ENCODE data around the gene PKNOX2. TPM values are rescaled to one million over a fixed set of nuclear protein-coding genes. Genes with fewer than 3 reads are reported as not detected.

PKNOX2 gene
- polyA plus RNA-seq, 1 experiment, result 0.02 TPM

- CTCF ChIA-PET, result interaction anchor here (0.6 to 8.1 kb wide), 11 partner anchors 8 to 396 kb away, joined by 3 to 36 read pairs (median 5); no protein-coding TSS in a partner anchor
- Histone ChIP-seq H3K4me3 (ENCODE audit: low read depth, low read length) (no peak overlapping the region), H3K27me3 (ENCODE audit: control insufficient read depth, insufficient read depth, low read length) (peaks cover 5% of the 10 kb centered on the region), H3K36me3 (ENCODE audit: control insufficient read depth, insufficient read depth, low read length) (no peaks in the 10 kb centered on the region)
- no peak for DNase-seq (ENCODE audit: low read depth)
- POLR2A ChIA-PET, result no interaction called here
- no peak for TF ChIP-seq CTCF (IDR thresholded peaks at IDR 0.05; ENCODE audit: insufficient read depth, low read depth, low read length)
Observed at GRCh38 chr11:125350206-125351032, 185.9 kb downstream of the PKNOX2 start.

- TF ChIP-seq CTCF (IDR thresholded peaks at IDR 0.05; ENCODE audit: insufficient read depth, low read depth, low read length), result no peak
- Histone ChIP-seq H3K36me3 (ENCODE audit: control insufficient read depth, insufficient read depth, low read length) (no peaks in the 10 kb centered on the region), H3K27me3 (ENCODE audit: control insufficient read depth, insufficient read depth, low read length) (peaks cover 5% of the 10 kb centered on the region), H3K4me3 (ENCODE audit: low read depth, low read length) (no peak overlapping the region)
- ChIA-PET POLR2A (no interaction called here), CTCF (interaction anchor here (1.0 to 8.1 kb wide), 7 partner anchors 9 to 209 kb away, joined by 4 to 36 read pairs (median 6); partner anchors contain the start of gene PKNOX2)
- no peak for DNase-seq (ENCODE audit: low read depth)
Observed at GRCh38 chr11:125351033-125351867, 186.7 kb downstream of the PKNOX2 start.

- no peak overlapping the region for H3K4me3 ChIP-seq (ENCODE audit: low read depth, low read length)
- DNase-seq (ENCODE audit: low read depth), result no peak
- no peak for TF ChIP-seq CTCF (IDR thresholded peaks at IDR 0.05; ENCODE audit: insufficient read depth, low read depth, low read length)
- H3K27me3 ChIP-seq (ENCODE audit: control insufficient read depth, insufficient read depth, low read length), result peaks cover 5% of the 10 kb centered on the region
- POLR2A ChIA-PET, result no interaction called here
- no peaks in the 10 kb centered on the region for H3K36me3 ChIP-seq (ENCODE audit: control insufficient read depth, insufficient read depth, low read length)
- CTCF ChIA-PET, result interaction anchor here (1.0 to 3.7 kb wide), 4 partner anchors 54 to 209 kb away, joined by 4 to 20 read pairs (median 6); partner anchors contain the start of gene PKNOX2
Observed at GRCh38 chr11:125351868-125352250, 187.3 kb downstream of the PKNOX2 start.

- H3K27me3 ChIP-seq (ENCODE audit: control insufficient read depth, insufficient read depth, low read length), result peaks cover 5% of the 10 kb centered on the region; the same call in 1 of the 2 replicates
- H3K4me3 ChIP-seq (ENCODE audit: low read depth, low read length), result no peak overlapping the region
- ChIA-PET POLR2A (no interaction called here), CTCF (interaction anchor here (1.1 to 4.8 kb wide), 6 partner anchors 8 to 217 kb away, joined by 3 to 45 read pairs (median 4); no protein-coding TSS in a partner anchor)
- H3K36me3 ChIP-seq (ENCODE audit: control insufficient read depth, insufficient read depth, low read length), result no peaks in the 10 kb centered on the region
- TF ChIP-seq CTCF (IDR thresholded peaks at IDR 0.05; ENCODE audit: insufficient read depth, low read depth, low read length), result no peak
- DNase-seq (ENCODE audit: low read depth), result no peak
Observed at GRCh38 chr11:125356797-125357196, 192.2 kb downstream of the PKNOX2 start.

GRCh38 chr11:125357551-125357950 lies 193.0 kb downstream of the PKNOX2 start:
- no peak overlapping the region for H3K4me3 ChIP-seq (ENCODE audit: low read depth, low read length)
- H3K27me3 ChIP-seq (ENCODE audit: control insufficient read depth, insufficient read depth, low read length), result peaks cover under 1% of the 10 kb centered on the region; the same call in 1 of the 2 replicates
- no peaks in the 10 kb centered on the region for H3K36me3 ChIP-seq (ENCODE audit: control insufficient read depth, insufficient read depth, low read length)
- no peak for DNase-seq (ENCODE audit: low read depth)
- ChIA-PET CTCF (interaction anchor here (0.8 to 4.8 kb wide), 5 partner anchors 11 to 218 kb away, joined by 3 to 45 read pairs (median 3); no protein-coding TSS in a partner anchor), POLR2A (no interaction called here)
- no peak for TF ChIP-seq CTCF (IDR thresholded peaks at IDR 0.05; ENCODE audit: insufficient read depth, low read depth, low read length)

Measured in BJ (cell line).